Fibroblast of skin of abdomen (primary cell): ENCODE measurements around the gene GSK3B.

Experiments
- DNase-seq: peaks from one replicate; pipeline ENCODE4 v3.0.0-alpha.2; 2013

The GSK3B gene

GRCh38 chr3:119812491-119813058 is 281.7 kb downstream of the GSK3B start:
- no peak for DNase-seq

- peak; percentile 30 for DNase-seq
Observed at GRCh38 chr3:119810018-119810435, 284.2 kb downstream of the GSK3B start.

- DNase-seq = no peak
Observed at GRCh38 chr3:119809249-119810017, 284.8 kb downstream of the GSK3B start.

- no peak for DNase-seq
Observed at GRCh38 chr3:119808843-119809242, 285.4 kb downstream of the GSK3B start.

GRCh38 chr3:119808244-119808643 is 286.0 kb downstream of the GSK3B start:
- no peak for DNase-seq

- DNase-seq = no peak
Observed at GRCh38 chr3:119800844-119801243, 293.4 kb downstream of the GSK3B start.

GRCh38 chr3:119796785-119797184 is 297.5 kb downstream of the GSK3B start:
- no peak for DNase-seq

GRCh38 chr3:119796368-119796767 is 297.9 kb downstream of the GSK3B start:
- DNase-seq = no peak

GRCh38 chr3:119795849-119796248 is 298.4 kb downstream of the GSK3B start:
- DNase-seq = no peak

- peak; percentile 4 for DNase-seq
Observed at GRCh38 chr3:119794971-119795612, 299.2 kb downstream of the GSK3B start.

GRCh38 chr3:119794401-119794800 is 299.8 kb downstream of the GSK3B start:
- no peak for DNase-seq

- DNase-seq = no peak
Observed at GRCh38 chr3:119792270-119792669, 302.0 kb downstream of the GSK3B start.

- no peak for DNase-seq
Observed at GRCh38 chr3:119790369-119790768, 303.9 kb downstream of the GSK3B start.

- DNase-seq = no peak
Observed at GRCh38 chr3:119786409-119786808, 307.8 kb downstream of the GSK3B start.

GRCh38 chr3:119783883-119784282 is 310.4 kb downstream of the GSK3B start:
- no peak for DNase-seq

- no peak for DNase-seq
Observed at GRCh38 chr3:119783255-119783654, 311.0 kb downstream of the GSK3B start.

GRCh38 chr3:119782460-119782859 is 311.8 kb downstream of the GSK3B start:
- DNase-seq = no peak

GRCh38 chr3:119781330-119782198 is 312.7 kb downstream of the GSK3B start, which contains the start of gene NR1I2:
TSS of gene NR1I2 (plus strand) at chr3:119782101.
- DNase-seq = no peak

GRCh38 chr3:119779731-119780383 is 314.4 kb downstream of the GSK3B start:
- DNase-seq = no peak

GRCh38 chr3:119778811-119779210 is 315.4 kb downstream of the GSK3B start:
- peak; percentile 12 for DNase-seq

- no peak for DNase-seq
Observed at GRCh38 chr3:119778176-119778575, 316.1 kb downstream of the GSK3B start.

GRCh38 chr3:119776304-119776703 is 317.9 kb downstream of the GSK3B start:
- no peak for DNase-seq
